Trophoblast cell (in vitro differentiated cells and primary cell): ENCODE measurements around the gene TSPAN9.

Experiments
- DNase-seq, 2 donors: peaks; one replicate each; pipeline ENCODE4 v3.0.0-alpha.2; 2016
- H2AFZ ChIP-seq: 2 replicates; pipeline ENCODE4 v1.6.1; 2013; ENCODE audit warnings: low read length, moderate library complexity, mild to moderate bottlenecking; ENCODE audit not compliant: insufficient read depth, poor library complexity
- H2AK5ac ChIP-seq: 2 replicates; pipeline ENCODE4 v1.6.1; 2013; ENCODE audit warnings: mild to moderate bottlenecking, low read length
- H2BK120ac ChIP-seq: 2 replicates; pipeline ENCODE4 v1.6.1; 2013; ENCODE audit warnings: low read length, mild to moderate bottlenecking, moderate library complexity; ENCODE audit not compliant: insufficient read depth, poor library complexity
- H2BK12ac ChIP-seq: 2 replicates; pipeline ENCODE4 v1.6.1; 2013; ENCODE audit warnings: mild to moderate bottlenecking, low read length, moderate library complexity
- H2BK5ac ChIP-seq: 2 replicates; pipeline ENCODE4 v1.6.1; 2013; ENCODE audit warnings: low read length, low read depth, moderate library complexity, mild to moderate bottlenecking; ENCODE audit not compliant: poor library complexity
- H3K14ac ChIP-seq: 2 replicates; pipeline ENCODE4 v1.6.1; 2013; ENCODE audit warnings: mild to moderate bottlenecking, low read length
- H3K18ac ChIP-seq: 2 replicates; pipeline ENCODE4 v1.6.1; 2013; ENCODE audit warnings: mild to moderate bottlenecking, low read length
- H3K23ac ChIP-seq: 2 replicates; pipeline ENCODE4 v1.6.1; 2013; ENCODE audit warnings: low read length
- H3K27ac ChIP-seq: 2 replicates; pipeline ENCODE4 v1.5.1; 2013; ENCODE audit warnings: low read depth, mild to moderate bottlenecking, inconsistent platforms, low read length, moderate library complexity
- H3K27me3 ChIP-seq: 2 replicates; pipeline ENCODE4 v1.6.1; 2013; ENCODE audit warnings: inconsistent platforms, mild to moderate bottlenecking, low read length, moderate library complexity; ENCODE audit not compliant: insufficient read depth
- H3K36me3 ChIP-seq, 2 experiments: 1 replicate in 1 of 2; 2 replicates in 1 of 2; pipeline ENCODE4 v1.6.1; 2013; ENCODE audit warnings: low read length in 2 of 2, mild to moderate bottlenecking in 2 of 2, moderate library complexity in 1 of 2; ENCODE audit not compliant: insufficient read depth in 2 of 2, control insufficient read depth in 1 of 2
- H3K4ac ChIP-seq: 2 replicates; pipeline ENCODE4 v1.6.1; 2013; ENCODE audit warnings: low read depth, mild to moderate bottlenecking, low read length, moderate library complexity
- H3K4me1 ChIP-seq, 2 experiments: 1 replicate in 1 of 2; 2 replicates in 1 of 2; pipeline ENCODE4 v1.6.1; 2013; ENCODE audit warnings: low read length in 2 of 2, mild to moderate bottlenecking in 2 of 2, moderate library complexity in 1 of 2; ENCODE audit not compliant: insufficient read depth in 2 of 2, control insufficient read depth in 1 of 2
- H3K4me2 ChIP-seq: 2 replicates; pipeline ENCODE4 v1.6.1; 2013; ENCODE audit warnings: inconsistent platforms, mild to moderate bottlenecking, low read length, moderate library complexity
- H3K4me3 ChIP-seq: 2 replicates; pipeline ENCODE4 v1.5.1; 2013; ENCODE audit warnings: mild to moderate bottlenecking, low read depth, low read length, inconsistent platforms
- H3K79me1 ChIP-seq: one replicate; pipeline ENCODE4 v1.6.1; 2013; ENCODE audit warnings: low read length
- H3K79me2 ChIP-seq: 2 replicates; pipeline ENCODE4 v1.6.1; 2013; ENCODE audit warnings: low read length, mild to moderate bottlenecking; ENCODE audit not compliant: control insufficient read depth, insufficient read depth, poor library complexity
- H3K9ac ChIP-seq: 2 replicates; pipeline ENCODE4 v1.6.1; 2013; ENCODE audit warnings: mild to moderate bottlenecking, low read length
- H3K9me3 ChIP-seq: 2 replicates; pipeline ENCODE4 v1.6.1; 2013; ENCODE audit warnings: low read depth, mild to moderate bottlenecking, control low read depth, inconsistent platforms, low read length; ENCODE audit not compliant: insufficient read depth
- H4K12ac ChIP-seq: 2 replicates; pipeline ENCODE4 v1.6.1; 2013; ENCODE audit warnings: low read depth, mild to moderate bottlenecking, low read length, moderate library complexity
- H4K8ac ChIP-seq: 2 replicates; pipeline ENCODE4 v1.6.1; 2013; ENCODE audit warnings: low read depth, mild to moderate bottlenecking, low read length, moderate library complexity
- H4K91ac ChIP-seq: one replicate; pipeline ENCODE4 v1.6.1; 2013; ENCODE audit warnings: low read depth, mild to moderate bottlenecking, low read length, moderate library complexity
- WGBS: extraction: QIAGEN DNeasy Blood & Tissue Kit; methylation state at CpG from one replicate; pipeline ENCODE4 v1.1.7; 2013; ENCODE audit warnings: missing lambda C conversion rate; ENCODE audit not compliant: insufficient read length, insufficient coverage; ENCODE audit errors: extremely low coverage; 5-methylcytosine and 5-hydroxymethylcytosine counted together

TSPAN9 gene

DNA sequence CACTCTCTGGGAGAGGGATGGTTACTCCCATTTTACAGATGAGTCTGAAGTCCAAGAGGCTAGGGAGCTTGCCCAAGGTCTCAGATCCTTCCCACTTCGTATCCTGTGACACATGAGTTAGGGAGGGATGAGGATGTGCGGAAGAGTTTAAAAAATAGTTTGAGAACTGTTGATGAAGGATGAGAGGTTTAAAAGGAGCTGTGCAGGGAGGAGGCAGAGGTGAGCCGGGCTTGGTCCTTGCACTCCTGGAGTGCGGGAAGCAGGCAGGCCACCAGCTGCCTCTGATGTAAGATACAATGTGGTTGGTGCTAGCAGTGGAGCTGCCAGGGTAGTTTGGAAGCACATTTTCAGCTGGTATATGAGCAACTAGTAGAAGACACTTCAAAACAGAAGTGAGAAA, 46.5 kb downstream of the TSPAN9 start:
- H3K9me3 ChIP-seq, result peaks cover 3% of the 10 kb centered on the region
- no peak overlapping the region for H2BK12ac ChIP-seq
- no peak overlapping the region for H3K23ac ChIP-seq

DNA sequence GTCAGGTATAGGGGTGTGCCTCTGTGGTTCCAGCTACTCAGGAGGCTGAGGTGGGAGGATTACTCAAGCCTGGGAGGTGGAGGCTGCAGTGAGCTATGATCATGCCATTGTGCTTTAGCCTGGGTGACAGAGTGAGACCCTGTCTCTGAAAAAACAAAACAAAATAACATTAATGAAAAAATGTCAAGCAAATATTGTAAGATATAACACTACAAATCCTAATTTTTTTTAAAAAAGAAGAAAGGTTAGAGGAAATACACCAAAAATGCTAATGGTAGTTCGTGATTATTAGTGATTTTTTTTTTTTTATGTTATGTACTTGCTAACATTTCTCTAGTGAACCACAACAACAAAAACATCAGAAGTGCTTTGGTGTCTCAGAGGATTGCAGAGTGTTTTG, 47.7 kb downstream of the TSPAN9 start:
- no CpG with 5 or more reads among the region's 1 CpG for WGBS
- no peak overlapping the region for H3K18ac ChIP-seq
- H2BK120ac ChIP-seq, result no peak overlapping the region
- H3K9me3 ChIP-seq, result peaks cover 3% of the 10 kb centered on the region
- H4K8ac ChIP-seq, result no peak overlapping the region
- no peak overlapping the region for H2BK5ac ChIP-seq
- H3K23ac ChIP-seq, result no peak overlapping the region
- H2BK12ac ChIP-seq, result no peak overlapping the region
- no peaks in the 10 kb centered on the region for H3K36me3 ChIP-seq
- H3K9ac ChIP-seq, result no peak overlapping the region
- no peak overlapping the region for H3K14ac ChIP-seq
- H4K12ac ChIP-seq, result no peak overlapping the region
- DNase-seq, result no peak
- H3K4me1 ChIP-seq, result no peaks in the 10 kb centered on the region
- H3K27ac ChIP-seq, result no peak overlapping the region
- no peak overlapping the region for H3K4me2 ChIP-seq
- H2AK5ac ChIP-seq, result no peak overlapping the region
- no peaks in the 10 kb centered on the region for H3K79me1 ChIP-seq
- no peaks in the 10 kb centered on the region for H3K79me2 ChIP-seq
- H3K4me3 ChIP-seq, result no peak overlapping the region
- H3K27me3 ChIP-seq, result no peaks in the 10 kb centered on the region
- no peak overlapping the region for H3K4ac ChIP-seq
- no peak overlapping the region for H2AFZ ChIP-seq
- H4K91ac ChIP-seq, result no peak overlapping the region

More for the DNA sequence above, 46.5 kb downstream of the TSPAN9 start:
- no peaks in the 10 kb centered on the region for H3K4me1 ChIP-seq
- no peak overlapping the region for H2AFZ ChIP-seq
- H4K8ac ChIP-seq, result no peak overlapping the region
- H3K4me2 ChIP-seq, result no peak overlapping the region
- no peak for DNase-seq
- H3K36me3 ChIP-seq, result peaks cover 0 to 1% of the 10 kb centered on the region in 2 experiments
- H3K18ac ChIP-seq, result no peak overlapping the region
- H4K12ac ChIP-seq, result no peak overlapping the region
- no peak overlapping the region for H3K4ac ChIP-seq
- H3K4me3 ChIP-seq, result no peak overlapping the region
- no peak overlapping the region for H2BK120ac ChIP-seq
- 100% methylated on average over 1 of the region's 4 CpGs for WGBS
- no peak overlapping the region for H3K27ac ChIP-seq
- H2AK5ac ChIP-seq, result no peak overlapping the region
- H2BK5ac ChIP-seq, result no peak overlapping the region
- no peaks in the 10 kb centered on the region for H3K27me3 ChIP-seq
- H3K14ac ChIP-seq, result no peak overlapping the region
- H3K9ac ChIP-seq, result no peak overlapping the region
- H3K79me1 ChIP-seq, result no peaks in the 10 kb centered on the region
- no peak overlapping the region for H4K91ac ChIP-seq
- no peaks in the 10 kb centered on the region for H3K79me2 ChIP-seq

DNA sequence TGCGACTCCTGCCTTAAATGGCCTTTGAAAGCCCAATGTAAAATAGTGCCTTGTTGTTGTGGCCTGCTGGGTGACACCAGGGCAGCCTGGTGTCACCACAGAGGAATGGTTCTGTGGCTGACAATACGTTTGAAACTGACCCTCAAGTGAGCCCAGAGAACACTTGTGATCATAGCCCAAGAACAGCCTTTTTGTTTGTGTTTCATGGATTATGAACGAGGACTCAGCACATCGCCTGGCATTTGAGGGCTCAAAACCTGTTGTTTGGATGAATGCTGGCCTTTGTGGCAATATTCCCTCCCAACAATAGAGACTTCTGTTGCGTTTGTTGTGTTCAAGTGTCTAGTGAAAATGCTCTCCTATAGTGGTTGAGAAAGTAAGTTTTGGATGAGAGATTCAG, 48.5 kb downstream of the TSPAN9 start:
- H3K23ac ChIP-seq, result no peak overlapping the region

DNA sequence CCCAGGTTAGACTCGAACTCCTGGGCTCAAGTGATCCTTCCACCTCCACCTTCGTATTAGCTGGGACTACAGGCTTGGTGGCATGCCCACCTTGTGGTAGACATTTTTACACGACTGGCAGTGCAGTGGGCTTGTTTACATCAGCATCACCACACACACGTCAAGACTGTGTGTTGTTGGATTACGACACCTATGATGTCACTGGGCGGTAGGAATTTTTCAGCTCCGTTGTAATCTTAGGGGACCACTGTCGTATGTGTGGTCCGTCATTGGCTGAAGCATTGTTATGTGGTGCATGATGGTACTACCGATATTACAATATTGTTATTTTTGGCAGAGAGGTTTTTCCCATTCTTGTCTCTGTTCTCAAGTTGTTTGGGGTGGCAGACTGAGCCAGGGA, 50.7 kb downstream of the TSPAN9 start:
- H4K91ac ChIP-seq, result no peak overlapping the region
- H2BK12ac ChIP-seq, result no peak overlapping the region
- no peak overlapping the region for H2BK5ac ChIP-seq
- H3K4me2 ChIP-seq, result no peak overlapping the region
- no peak overlapping the region for H3K14ac ChIP-seq
- H2AK5ac ChIP-seq, result no peak overlapping the region
- H3K18ac ChIP-seq, result no peak overlapping the region
- no peak overlapping the region for H3K4ac ChIP-seq
- H4K12ac ChIP-seq, result no peak overlapping the region
- DNase-seq, result no peak
- no peaks in the 10 kb centered on the region for H3K36me3 ChIP-seq
- H2AFZ ChIP-seq, result no peak overlapping the region
- H4K8ac ChIP-seq, result no peak overlapping the region
- H2BK120ac ChIP-seq, result no peak overlapping the region
- H3K9me3 ChIP-seq, result peaks cover 3% of the 10 kb centered on the region
- peaks cover 0 to 5% of the 10 kb centered on the region in 2 experiments for H3K4me1 ChIP-seq
- no peak overlapping the region for H3K4me3 ChIP-seq
- no peaks in the 10 kb centered on the region for H3K79me1 ChIP-seq
- no peak overlapping the region for H3K9ac ChIP-seq
- no CpG with 5 or more reads among the region's 10 CpGs for WGBS
- no peaks in the 10 kb centered on the region for H3K27me3 ChIP-seq
- H3K23ac ChIP-seq, result no peak overlapping the region
- no peak overlapping the region for H3K27ac ChIP-seq
- no peaks in the 10 kb centered on the region for H3K79me2 ChIP-seq

More for the DNA sequence above, 48.5 kb downstream of the TSPAN9 start:
- H2BK12ac ChIP-seq, result no peak overlapping the region
- no peaks in the 10 kb centered on the region for H3K79me2 ChIP-seq
- H2BK120ac ChIP-seq, result no peak overlapping the region
- H3K4ac ChIP-seq, result no peak overlapping the region
- H2BK5ac ChIP-seq, result no peak overlapping the region
- no peak overlapping the region for H3K14ac ChIP-seq
- no peaks in the 10 kb centered on the region for H3K36me3 ChIP-seq
- H3K9me3 ChIP-seq, result peaks cover 3% of the 10 kb centered on the region
- no peak for DNase-seq
- H4K8ac ChIP-seq, result no peak overlapping the region
- no peak overlapping the region for H3K4me3 ChIP-seq
- no peak overlapping the region for H4K91ac ChIP-seq
- H2AK5ac ChIP-seq, result no peak overlapping the region
- H3K27ac ChIP-seq, result no peak overlapping the region
- no peaks in the 10 kb centered on the region for H3K27me3 ChIP-seq
- no peaks in the 10 kb centered on the region for H3K79me1 ChIP-seq
- H2AFZ ChIP-seq, result no peak overlapping the region
- H3K4me2 ChIP-seq, result no peak overlapping the region
- no peaks in the 10 kb centered on the region for H3K4me1 ChIP-seq
- no peak overlapping the region for H3K9ac ChIP-seq
- no peak overlapping the region for H4K12ac ChIP-seq
- no CpG with 5 or more reads among the region's 5 CpGs for WGBS
- no peak overlapping the region for H3K18ac ChIP-seq
